D721Med (cell line): ENCODE results near the gene CHGA.

Experiments
- DNase-seq: peaks from one replicate; pipeline ENCODE4 v3.0.0; 2011; ENCODE audit warnings: low spot score; ENCODE audit not compliant: insufficient read length
- FAIRE-seq: peaks from 2 replicates; lab custom pipeline; 2011; peaks lifted over from hg19 to GRCh38; lab: Jason Lieb, UNC
- TF ChIP-seq, protein P1 (sequence below): IDR thresholded peaks from 2 replicates; pipeline ENCODE4 v1.5.1; 2012; ENCODE audit warnings: mild to moderate bottlenecking, control low read depth; ENCODE audit not compliant: insufficient read depth; ENCODE audit errors: missing control alignments

Gene CHGA

DNA sequence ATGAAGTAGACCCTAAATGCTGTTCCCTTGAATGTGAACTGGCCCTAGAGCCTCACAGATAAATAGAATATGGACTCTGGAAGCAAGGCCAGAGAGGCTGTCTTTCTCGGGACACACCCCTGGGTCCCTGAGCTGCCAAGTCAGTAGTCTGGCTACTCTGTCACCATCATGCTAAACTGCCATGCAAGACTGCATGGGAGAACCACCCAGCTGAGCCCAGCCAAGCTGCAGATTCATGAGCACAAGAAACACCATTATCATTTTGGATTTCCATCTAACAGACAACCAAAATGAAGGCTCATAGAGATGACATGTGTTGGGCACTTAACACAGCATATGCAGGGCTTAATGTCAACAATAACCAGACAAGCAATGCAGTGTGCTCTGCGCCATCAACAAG lies 53.3 kb downstream of the CHGA start:
- DNase-seq, result no peak
- FAIRE-seq, result no peak
- TF ChIP-seq, protein P1, sequence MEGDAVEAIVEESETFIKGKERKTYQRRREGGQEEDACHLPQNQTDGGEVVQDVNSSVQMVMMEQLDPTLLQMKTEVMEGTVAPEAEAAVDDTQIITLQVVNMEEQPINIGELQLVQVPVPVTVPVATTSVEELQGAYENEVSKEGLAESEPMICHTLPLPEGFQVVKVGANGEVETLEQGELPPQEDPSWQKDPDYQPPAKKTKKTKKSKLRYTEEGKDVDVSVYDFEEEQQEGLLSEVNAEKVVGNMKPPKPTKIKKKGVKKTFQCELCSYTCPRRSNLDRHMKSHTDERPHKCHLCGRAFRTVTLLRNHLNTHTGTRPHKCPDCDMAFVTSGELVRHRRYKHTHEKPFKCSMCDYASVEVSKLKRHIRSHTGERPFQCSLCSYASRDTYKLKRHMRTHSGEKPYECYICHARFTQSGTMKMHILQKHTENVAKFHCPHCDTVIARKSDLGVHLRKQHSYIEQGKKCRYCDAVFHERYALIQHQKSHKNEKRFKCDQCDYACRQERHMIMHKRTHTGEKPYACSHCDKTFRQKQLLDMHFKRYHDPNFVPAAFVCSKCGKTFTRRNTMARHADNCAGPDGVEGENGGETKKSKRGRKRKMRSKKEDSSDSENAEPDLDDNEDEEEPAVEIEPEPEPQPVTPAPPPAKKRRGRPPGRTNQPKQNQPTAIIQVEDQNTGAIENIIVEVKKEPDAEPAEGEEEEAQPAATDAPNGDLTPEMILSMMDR, result no peak

DNA sequence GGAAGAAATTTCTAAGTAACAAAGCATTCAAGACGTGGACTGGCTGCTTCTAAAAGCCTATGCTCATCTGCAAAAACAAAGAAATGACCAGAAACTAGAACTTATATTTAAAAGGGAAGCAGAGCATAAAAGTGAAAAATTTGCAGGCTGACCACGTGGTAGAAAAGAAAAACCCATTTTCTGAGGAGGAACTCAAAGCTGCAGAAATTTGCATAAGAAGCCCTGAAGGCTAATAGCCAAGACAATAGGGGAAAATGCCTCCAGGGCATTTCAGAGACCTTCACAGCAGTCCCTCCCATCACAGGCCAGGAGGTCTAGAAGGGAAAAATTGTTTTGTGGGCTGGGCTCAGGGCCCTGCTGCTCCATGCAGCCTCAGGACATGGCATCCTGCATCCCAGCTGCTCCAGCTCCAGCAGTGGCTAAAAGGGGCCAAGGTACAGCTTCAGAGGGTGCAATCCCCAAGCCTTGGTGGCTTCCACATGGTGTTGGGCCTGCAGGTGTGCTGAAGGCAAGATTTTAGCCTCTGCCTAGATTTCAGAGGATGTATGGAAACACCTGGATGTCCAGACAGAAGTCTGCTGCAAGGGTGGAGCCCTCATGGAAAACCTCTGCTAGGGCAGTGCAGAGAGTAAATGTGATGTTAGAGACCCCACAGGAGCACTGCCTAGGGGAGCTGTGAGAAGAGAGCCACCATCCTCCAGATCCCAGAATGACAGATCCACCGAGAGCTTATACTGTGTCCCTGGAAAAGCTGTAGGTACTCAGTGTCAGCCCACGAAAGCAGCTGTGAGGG lies 55.5 kb downstream of the CHGA start:
- TF ChIP-seq, protein P1, result no peak
- DNase-seq (no peak), FAIRE-seq (no peak)

- DNase-seq (no peak), FAIRE-seq (no peak)
- TF ChIP-seq, protein P1, result no peak
These were observed 57.9 kb downstream of the CHGA start for GRCh38 chr14:92980866-92981265.

DNA sequence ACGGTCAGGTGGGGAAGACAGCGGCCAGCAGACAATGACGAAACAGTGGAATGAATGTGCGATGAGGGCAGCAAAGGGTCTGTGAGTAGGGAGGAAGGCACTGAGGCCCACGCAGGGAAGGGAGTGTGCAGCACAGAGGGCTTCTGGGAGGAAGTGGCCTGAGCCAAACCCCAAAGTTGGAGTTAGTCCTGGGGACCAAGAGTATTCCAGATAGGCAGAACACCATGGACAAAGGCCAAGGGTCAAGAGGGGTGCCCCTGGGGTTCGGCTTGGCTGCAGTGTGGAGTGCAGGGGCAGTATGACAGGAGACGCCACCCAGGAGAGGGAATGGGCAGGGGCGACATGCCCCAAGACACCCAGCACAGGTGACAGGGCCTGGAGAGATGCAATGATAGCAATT lies 58.8 kb downstream of the CHGA start:
- TF ChIP-seq, protein P1, result no peak
- DNase-seq (no peak), FAIRE-seq (no peak)

DNA sequence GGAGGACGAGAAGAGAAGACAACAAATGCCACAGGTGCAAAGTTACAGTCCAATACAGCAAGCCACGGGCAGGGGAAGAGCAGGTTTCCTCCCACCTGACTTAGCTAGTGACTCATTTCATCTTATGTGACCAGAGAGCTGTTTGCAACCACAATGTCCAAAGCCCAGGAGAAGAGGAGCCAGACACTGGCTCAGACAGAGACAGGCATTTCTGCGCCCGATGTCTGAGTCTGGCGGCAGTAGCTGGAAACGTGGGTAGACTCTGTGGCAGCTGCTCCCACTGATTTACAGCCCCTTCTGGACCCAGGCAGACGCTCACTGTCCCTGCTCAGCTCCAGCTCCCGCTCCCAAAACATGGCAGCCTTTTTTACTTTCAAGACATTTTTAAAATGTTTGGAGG lies 60.0 kb downstream of the CHGA start:
- TF ChIP-seq, protein P1, result no peak
- FAIRE-seq (no peak), DNase-seq (no peak)

- DNase-seq (no peak), FAIRE-seq (no peak)
- TF ChIP-seq, protein P1, result no peak
These were observed 61.3 kb downstream of the CHGA start for GRCh38 chr14:92984082-92984788.
